K562 (cell line): ENCODE results near the gene GP1BA. TPM values are rescaled to one million over a fixed set of nuclear protein-coding genes. Genes with fewer than 3 reads are reported as not detected.

Experiments used
- ASH1L ChIP-seq: fragments of 450-650 bp; IDR thresholded peaks from 2 replicates; pipeline ENCODE4 v1.6.1; 2018; ENCODE audit warnings: borderline replicate concordance, mild to moderate bottlenecking, low read depth; ENCODE audit not compliant: partially characterized antibody
- BHLHE40 ChIP-seq: IDR thresholded peaks from 2 replicates; pipeline ENCODE4 v1.6.1; 2011; ENCODE audit warnings: low read length, improper control_type of control experiment
- C11orf30 ChIP-seq: fragments of 450-650 bp; IDR thresholded peaks from 2 replicates; pipeline ENCODE4 v1.6.1; 2016; ENCODE audit warnings: low read depth, mild to moderate bottlenecking
- CEBPB ChIP-seq: fragments of 450-650 bp; IDR thresholded peaks from 2 replicates; pipeline ENCODE4 v1.6.1; 2016; ENCODE audit warnings: missing genetic modification characterization, missing compliant biosample characterization
- CHD4 ChIP-seq: fragments of 200-600 bp; sonication (generic); IDR thresholded peaks from 3 replicates; pipeline ENCODE4 v1.6.1; 2012; ENCODE audit warnings: low read depth, mild to moderate bottlenecking, mixed read lengths, low read length, inconsistent platforms; ENCODE audit not compliant: insufficient read depth, insufficient replicate concordance, poor library complexity, severe bottlenecking
- DACH1 ChIP-seq: fragments of 450-650 bp; IDR thresholded peaks from 2 replicates; pipeline ENCODE4 v1.6.1; 2018; ENCODE audit not compliant: partially characterized antibody
- ERF ChIP-seq: fragments of 450-650 bp; formaldehyde crosslinking; IDR thresholded peaks from 2 replicates; pipeline ENCODE4 v1.4.0; 2020; ENCODE audit warnings: mild to moderate bottlenecking, mixed read lengths
- ETV5 ChIP-seq: sonication (generic); formaldehyde crosslinking; IDR thresholded peaks from 2 replicates; pipeline ENCODE4 v1.4.0; 2020; ENCODE audit warnings: low read depth, mild to moderate bottlenecking, missing genetic modification reagents
- GTF2F1 ChIP-seq: IDR thresholded peaks from 2 replicates; pipeline ENCODE4 v1.6.1; 2011; ENCODE audit warnings: low read depth, low read length, improper control_type of control experiment
- HMG20B ChIP-seq: fragments of 250-450 bp; sonication (Bioruptor Pico); IDR thresholded peaks from 2 replicates; pipeline ENCODE4 v1.5.0; 2021; ENCODE audit warnings: mild to moderate bottlenecking
- KDM1A ChIP-seq, 2 experiments: fragments of 450-650 bp; IDR thresholded peaks; 2 replicates each; pipeline ENCODE4 v1.6.1; 2016; ENCODE audit warnings: mild to moderate bottlenecking in 2 of 2
- MTA3 ChIP-seq: fragments of 450-650 bp; formaldehyde crosslinking; IDR thresholded peaks from 2 replicates; pipeline ENCODE4 v1.6.1; 2017; ENCODE audit warnings: mild to moderate bottlenecking, borderline replicate concordance
- PHF20 ChIP-seq: fragments of 450-650 bp; IDR thresholded peaks from 2 replicates; pipeline ENCODE4 v1.6.1; 2018; ENCODE audit not compliant: partially characterized antibody
- PRPF4 ChIP-seq: fragments of 200-400 bp; formaldehyde crosslinking; IDR thresholded peaks from one replicate; pipeline ENCODE4 v1.6.1; 2017; ENCODE audit warnings: low read length, low read depth, mild to moderate bottlenecking; ENCODE audit not compliant: insufficient read depth, poor library complexity, severe bottlenecking
- RNF2 ChIP-seq: sonication (generic); IDR thresholded peaks from 2 replicates; pipeline ENCODE4 v1.6.1; 2016
- SAFB ChIP-seq: fragments of 200-400 bp; formaldehyde crosslinking; IDR thresholded peaks from 2 replicates; pipeline ENCODE4 v1.6.1; 2017; ENCODE audit warnings: low read depth, low read length, borderline replicate concordance
- TAF7 ChIP-seq: fragments of 450-650 bp; IDR thresholded peaks from 2 replicates; pipeline ENCODE4 v1.6.1; 2016; ENCODE audit warnings: missing genetic modification characterization, missing compliant biosample characterization
- TSC22D4 ChIP-seq: fragments of 450-650 bp; IDR thresholded peaks from 2 replicates; pipeline ENCODE4 v1.6.1; 2016; ENCODE audit warnings: missing genetic modification characterization, missing biosample characterization, control low read depth
- ZC3H11A ChIP-seq: IDR thresholded peaks from 2 replicates; pipeline ENCODE4 v1.6.1; 2012; ENCODE audit warnings: low read depth, low read length, improper control_type of control experiment
- ZNF263 ChIP-seq: sonication (generic); formaldehyde crosslinking; IDR thresholded peaks from 2 replicates; pipeline ENCODE4 v1.8.0; 2022; ENCODE audit warnings: mild to moderate bottlenecking, missing genetic modification reagents, borderline replicate concordance
- ZNF561 ChIP-seq: fragments of 450-650 bp; formaldehyde crosslinking; conservative IDR thresholded peaks from 2 replicates; pipeline ENCODE4 v1.4.0; 2020; ENCODE audit warnings: mild to moderate bottlenecking, moderate library complexity
- polyA plus RNA-seq, 8 experiments: library from polyadenylated mRNA; depleted of rRNA in 4 of 8; stranded (reverse) in 5 of 8; unstranded in 3 of 8; fragments of >200 nt; fragmentation: Nextera tagmentation in 2 of 8; fragmentation: Illumina TruSeq in 1 of 8; extraction: Ambion mirVana in 2 of 8; extraction: Trizol in 1 of 8; gene quantifications; 2 replicates each; pipeline versions ENCODE4 v1.2.1 to v1.2.3, GENCODE V29; 2011 to 2014; ENCODE audit warnings: inconsistent platforms in 1 of 8, missing spikeins in 1 of 8
- total RNA-seq, 7 experiments: library from RNA; depleted of rRNA in 6 of 7; stranded (reverse); fragments of >200 nt in 6 of 7; fragmentation: Illumina TruSeq in 2 of 7; extraction: Trizol in 2 of 7; gene quantifications; 2 replicates each; pipeline versions ENCODE4 v1.2.1 to v1.2.3, GENCODE V29; 2011 to 2021; ENCODE audit warnings: low replicate concordance in 1 of 7
- TF ChIP-seq, protein P1 (sequence below): fragments of 450-650 bp; formaldehyde crosslinking; IDR thresholded peaks from 2 replicates; pipeline ENCODE4 v1.4.0; 2020; ENCODE audit warnings: mild to moderate bottlenecking
- TF ChIP-seq, protein P2 (sequence below), 2 experiments: fragments of 150-350 bp in 1 of 2; IDR thresholded peaks; 2 replicates each; pipeline ENCODE4 v1.6.1; 2012 to 2016; ENCODE audit warnings: low read depth in 2 of 2, low read length in 2 of 2, mild to moderate bottlenecking in 1 of 2, moderate library complexity in 1 of 2
- TF ChIP-seq, protein P3 (sequence below): sonication (generic); formaldehyde crosslinking; IDR thresholded peaks from 2 replicates; pipeline ENCODE4 v1.8.1; 2023; ENCODE audit warnings: mild to moderate bottlenecking, missing genetic modification reagents, moderate library complexity

The GP1BA gene
- total and polyA plus RNA-seq, 9 of the 15 experiments (the other 6 are each of a cell fraction or from before 2014, with no cell fraction given), result 0.01 TPM; not detected in 8

DNA sequence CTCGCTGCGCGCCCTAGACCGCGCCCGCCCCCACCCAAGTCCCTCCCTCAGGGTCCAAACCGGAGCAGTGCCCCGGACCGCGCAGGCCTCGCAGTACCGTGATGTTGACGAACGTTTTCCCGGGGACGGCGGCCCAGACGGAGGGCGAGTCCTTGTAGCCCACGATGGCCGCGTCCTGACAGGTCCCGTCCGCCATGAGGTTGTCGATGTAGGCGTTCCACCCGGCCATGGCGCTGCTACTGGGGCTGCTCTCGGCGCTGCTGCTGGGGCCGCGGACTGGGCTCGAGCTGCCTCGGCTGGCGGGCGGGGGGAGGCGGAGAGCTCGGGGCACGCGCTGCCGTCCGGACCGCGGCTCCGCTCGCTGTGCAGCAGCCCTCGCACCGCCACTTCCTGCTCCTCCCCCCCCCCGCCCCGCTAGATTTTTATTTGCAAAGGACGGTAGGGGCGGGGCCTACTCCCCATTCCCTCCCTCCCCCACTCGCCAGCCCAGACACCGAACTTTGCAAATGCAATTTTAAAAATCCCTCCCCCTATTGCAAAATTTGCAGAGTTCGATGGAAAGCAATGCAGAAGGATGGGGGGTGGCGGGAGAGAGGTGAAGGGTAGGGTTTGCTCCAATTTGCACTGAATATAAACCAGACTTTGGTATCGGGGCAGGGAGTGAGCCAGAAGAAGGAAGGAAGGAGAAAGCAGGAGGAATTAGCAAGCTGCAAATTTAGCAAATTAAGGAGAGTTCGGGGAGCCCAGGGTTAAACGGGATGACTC lies 16.3 kb downstream of the GP1BA start, which contains the start of gene PFN1 (continued):
- TF ChIP-seq, protein P1, sequence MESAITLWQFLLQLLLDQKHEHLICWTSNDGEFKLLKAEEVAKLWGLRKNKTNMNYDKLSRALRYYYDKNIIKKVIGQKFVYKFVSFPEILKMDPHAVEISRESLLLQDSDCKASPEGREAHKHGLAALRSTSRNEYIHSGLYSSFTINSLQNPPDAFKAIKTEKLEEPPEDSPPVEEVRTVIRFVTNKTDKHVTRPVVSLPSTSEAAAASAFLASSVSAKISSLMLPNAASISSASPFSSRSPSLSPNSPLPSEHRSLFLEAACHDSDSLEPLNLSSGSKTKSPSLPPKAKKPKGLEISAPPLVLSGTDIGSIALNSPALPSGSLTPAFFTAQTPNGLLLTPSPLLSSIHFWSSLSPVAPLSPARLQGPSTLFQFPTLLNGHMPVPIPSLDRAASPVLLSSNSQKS (CRISPR knock-in tag), result no peak
- TF ChIP-seq HMG20B (CRISPR knock-in tag) (no peak), BHLHE40 (no peak), SAFB (0 out of 2 replicates have a peak, but pooled peaks have one; percentile 25), KDM1A (IDR thresholded peaks at IDR 0.05) (no peak), CEBPB (tag) (peak; percentile 94), C11orf30 (0 out of 2 replicates have a peak, but pooled peaks have one; percentile 15), GTF2F1 (no peak), PRPF4 (no peak), TSC22D4 (no peak), ZC3H11A (no peak), ZNF263 (CRISPR knock-in tag) (no peak), ETV5 (CRISPR knock-in tag) (no peak), CHD4 (no peak), RNF2 (no peak), MTA3 (no peak), PHF20 (no peak), ERF (no peak), DACH1 (no peak), TAF7 (tag) (no peak; the same call in 1 of the 2 replicates), ASH1L (no peak), ZNF561 (CRISPR knock-in tag) (no peak)
- TF ChIP-seq, protein P2, sequence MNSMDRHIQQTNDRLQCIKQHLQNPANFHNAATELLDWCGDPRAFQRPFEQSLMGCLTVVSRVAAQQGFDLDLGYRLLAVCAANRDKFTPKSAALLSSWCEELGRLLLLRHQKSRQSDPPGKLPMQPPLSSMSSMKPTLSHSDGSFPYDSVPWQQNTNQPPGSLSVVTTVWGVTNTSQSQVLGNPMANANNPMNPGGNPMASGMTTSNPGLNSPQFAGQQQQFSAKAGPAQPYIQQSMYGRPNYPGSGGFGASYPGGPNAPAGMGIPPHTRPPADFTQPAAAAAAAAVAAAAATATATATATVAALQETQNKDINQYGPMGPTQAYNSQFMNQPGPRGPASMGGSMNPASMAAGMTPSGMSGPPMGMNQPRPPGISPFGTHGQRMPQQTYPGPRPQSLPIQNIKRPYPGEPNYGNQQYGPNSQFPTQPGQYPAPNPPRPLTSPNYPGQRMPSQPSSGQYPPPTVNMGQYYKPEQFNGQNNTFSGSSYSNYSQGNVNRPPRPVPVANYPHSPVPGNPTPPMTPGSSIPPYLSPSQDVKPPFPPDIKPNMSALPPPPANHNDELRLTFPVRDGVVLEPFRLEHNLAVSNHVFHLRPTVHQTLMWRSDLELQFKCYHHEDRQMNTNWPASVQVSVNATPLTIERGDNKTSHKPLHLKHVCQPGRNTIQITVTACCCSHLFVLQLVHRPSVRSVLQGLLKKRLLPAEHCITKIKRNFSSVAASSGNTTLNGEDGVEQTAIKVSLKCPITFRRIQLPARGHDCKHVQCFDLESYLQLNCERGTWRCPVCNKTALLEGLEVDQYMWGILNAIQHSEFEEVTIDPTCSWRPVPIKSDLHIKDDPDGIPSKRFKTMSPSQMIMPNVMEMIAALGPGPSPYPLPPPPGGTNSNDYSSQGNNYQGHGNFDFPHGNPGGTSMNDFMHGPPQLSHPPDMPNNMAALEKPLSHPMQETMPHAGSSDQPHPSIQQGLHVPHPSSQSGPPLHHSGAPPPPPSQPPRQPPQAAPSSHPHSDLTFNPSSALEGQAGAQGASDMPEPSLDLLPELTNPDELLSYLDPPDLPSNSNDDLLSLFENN (IDR thresholded peaks at IDR 0.05; ENCODE audit: low read depth in 2 of 2, low read length in 2 of 2), result no peak
- TF ChIP-seq, protein P3, sequence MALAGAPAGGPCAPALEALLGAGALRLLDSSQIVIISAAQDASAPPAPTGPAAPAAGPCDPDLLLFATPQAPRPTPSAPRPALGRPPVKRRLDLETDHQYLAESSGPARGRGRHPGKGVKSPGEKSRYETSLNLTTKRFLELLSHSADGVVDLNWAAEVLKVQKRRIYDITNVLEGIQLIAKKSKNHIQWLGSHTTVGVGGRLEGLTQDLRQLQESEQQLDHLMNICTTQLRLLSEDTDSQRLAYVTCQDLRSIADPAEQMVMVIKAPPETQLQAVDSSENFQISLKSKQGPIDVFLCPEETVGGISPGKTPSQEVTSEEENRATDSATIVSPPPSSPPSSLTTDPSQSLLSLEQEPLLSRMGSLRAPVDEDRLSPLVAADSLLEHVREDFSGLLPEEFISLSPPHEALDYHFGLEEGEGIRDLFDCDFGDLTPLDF (CRISPR knock-in tag), result no peak
